A549 (cell line): Measurements from ENCODE around the gene PALM3. TPM values are rescaled to one million over a fixed set of nuclear protein-coding genes. Genes with fewer than 3 reads are reported as not detected.
"Not testable (repeated sequence)": the region's sequence is repeated elsewhere in the genome, so short reads cannot be mapped to it uniquely, and the experiment has no call there.

ENCODE experiments used
- ATAC-seq, 2 experiments: fragments of 200-7000 bp in 1 of 2; fragments of >200 bp in 1 of 2; cut with Nextera tagmentation in 1 of 2; cut with Tn5 transposase in 1 of 2; 3 replicates each; pipeline versions ENCODE4 v1.8.0 to v1.9.1; 2018 to 2020; ENCODE audit warnings: mild to moderate bottlenecking in 1 of 2, moderate library complexity in 1 of 2
- CTCF ChIA-PET: fragments of 300-600 bp; sonication (Branson Sonifier 250); formaldehyde crosslinking; extraction: SDS; loops from one replicate; lab custom pipeline; 2021; ENCODE audit warnings: antibody characterized with exemption, inconsistent platforms; lab: Yijun Ruan, JAX
- POLR2A ChIA-PET: fragments of 350-600 bp; formaldehyde crosslinking; extraction: SDS; loops from one replicate; lab custom pipeline; 2021; ENCODE audit warnings: antibody characterized with exemption, inconsistent platforms; lab: Yijun Ruan, JAX
- DNase-seq, 2 experiments: peaks; one replicate each; pipeline versions ENCODE4 v3.0.0 to v3.0.0-alpha.2; 2011 to 2016; ENCODE audit warnings: low read depth in 1 of 2, low spot score in 1 of 2
- FAIRE-seq: peaks from 2 replicates; lab custom pipeline; 2011; peaks lifted over from hg19 to GRCh38; lab: Jason Lieb, UNC
- H3K27ac ChIP-seq, 2 experiments: fragments of >200 bp; sonication (Bioruptor Twin); formaldehyde crosslinking; 3 replicates each; pipeline ENCODE4 v1.5.1; 2016 to 2017
- H3K4me1 ChIP-seq: fragments of >200 bp; sonication (Bioruptor Twin); formaldehyde crosslinking; 3 replicates; pipeline ENCODE4 v1.6.1; 2016
- H3K4me2 ChIP-seq: fragments of >200 bp; sonication (Bioruptor Twin); formaldehyde crosslinking; 3 replicates; pipeline ENCODE4 v1.6.1; 2016
- H3K4me3 ChIP-seq: fragments of >200 bp; sonication (Bioruptor Twin); formaldehyde crosslinking; 3 replicates; pipeline ENCODE4 v1.5.1; 2016
- H3K9me3 ChIP-seq: fragments of >200 bp; sonication (Bioruptor Twin); formaldehyde crosslinking; 3 replicates; pipeline ENCODE4 v1.6.1; 2016
- EP300 ChIP-seq, 2 experiments: fragments of >200 bp; sonication (Bioruptor Twin); formaldehyde crosslinking; IDR thresholded peaks; 2 replicates in 1 of 2; 3 replicates in 1 of 2; pipeline ENCODE4 v1.6.1; 2016 to 2017
- ESRRA ChIP-seq: fragments of 150-350 bp; IDR thresholded peaks from 2 replicates; pipeline ENCODE4 v1.6.1; 2014; ENCODE audit warnings: mild to moderate bottlenecking, low read length, borderline replicate concordance
- HOXB13 ChIP-seq: fragments of 250-450 bp; sonication (Bioruptor Pico); IDR thresholded peaks from 2 replicates; pipeline ENCODE4 v1.5.0; 2020; ENCODE audit warnings: low read depth, mild to moderate bottlenecking, moderate library complexity
- RAD21 ChIP-seq, 2 experiments: fragments of >200 bp in 1 of 2; sonication (Bioruptor Twin) in 1 of 2; formaldehyde crosslinking in 1 of 2; IDR thresholded peaks in 1 of 2; conservative IDR thresholded peaks in 1 of 2; 2 replicates in 1 of 2; 3 replicates in 1 of 2; pipeline ENCODE4 v1.6.1; 2012 to 2018; ENCODE audit warnings: inconsistent platforms in 1 of 2
- ZC3H11A ChIP-seq: fragments of 450-650 bp; IDR thresholded peaks from 2 replicates; pipeline ENCODE4 v1.6.1; 2014; ENCODE audit warnings: antibody characterized with exemption, mild to moderate bottlenecking
- WGBS: methylation state at CpG from one replicate; pipeline ENCODE4 v1.1.6; 2017; ENCODE audit errors: missing lambda C conversion rate; 5-methylcytosine and 5-hydroxymethylcytosine counted together
- polyA plus RNA-seq, 4 experiments: library from polyadenylated mRNA; depleted of rRNA in 3 of 4; stranded (reverse); fragments of >200 nt; fragmentation: RNase III in 1 of 4; extraction: RNeasy Plus Mini Kit Qiagen cat#74134 plus additional on column Dnase treatment in 1 of 4; gene quantifications; 2 replicates in 3 of 4; 3 replicates in 1 of 4; pipeline ENCODE4 v1.2.3, GENCODE V29; 2011 to 2017
- TF ChIP-seq, protein P1 (sequence below): fragments of >200 bp; sonication (Bioruptor Twin); formaldehyde crosslinking; IDR thresholded peaks from 3 replicates; pipeline ENCODE4 v1.5.1; 2016

Gene PALM3
- polyA plus RNA-seq, 2 of the 4 experiments (the other 2 are of a cell fraction), result 0.96 to 12.1 TPM

DNA sequence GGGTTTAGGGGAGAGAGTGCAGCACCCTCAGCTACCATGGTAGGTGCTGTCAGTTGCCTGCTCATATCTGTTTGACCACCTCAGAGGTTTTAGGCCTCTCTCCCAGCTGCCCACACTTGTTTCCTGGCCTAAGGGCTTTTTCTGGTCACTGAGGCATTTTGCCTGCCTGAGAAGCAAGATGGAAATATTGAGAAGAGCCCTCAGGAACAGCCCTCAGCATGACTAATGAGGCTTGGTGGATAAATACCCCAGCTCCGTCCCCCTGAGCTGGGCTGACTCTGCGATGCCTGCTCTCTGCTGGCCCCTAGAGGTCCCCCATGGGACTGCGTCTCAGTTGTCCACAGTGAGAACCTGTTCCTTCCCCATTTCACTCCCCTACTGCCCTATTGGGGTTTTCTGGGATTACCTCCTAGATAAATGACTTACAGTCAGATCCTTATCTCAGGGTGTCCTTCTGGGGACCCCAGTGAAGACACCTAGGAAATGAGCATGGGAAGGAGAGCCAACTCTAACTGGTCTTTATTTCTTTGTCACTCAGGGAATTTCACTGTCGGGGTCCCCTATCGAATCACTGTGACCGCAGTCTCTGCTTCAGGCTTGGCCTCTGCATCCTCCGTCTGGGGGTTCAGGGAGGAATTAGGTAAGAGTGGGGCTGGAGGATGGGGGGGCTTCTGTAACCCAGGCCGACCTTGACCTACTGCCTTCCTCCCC lies 13.3 kb downstream of the PALM3 start:
- DNase-seq, result peak; percentile 44 to 54
- no peak for FAIRE-seq
- no peak overlapping the region for H3K27ac ChIP-seq
- H3K4me1 ChIP-seq, result no peaks in the 10 kb centered on the region
- TF ChIP-seq ESRRA (no peak), RAD21 (conservative IDR thresholded peaks at IDR 0.05 in 1 of 2, IDR thresholded peaks at IDR 0.05 in 1 of 2) (peak in 1 of 2 experiments; percentile 24; a peak in 1 of 5 replicates), ZC3H11A (no peak), HOXB13 (CRISPR knock-in tag) (no peak)
- TF ChIP-seq, protein P1, sequence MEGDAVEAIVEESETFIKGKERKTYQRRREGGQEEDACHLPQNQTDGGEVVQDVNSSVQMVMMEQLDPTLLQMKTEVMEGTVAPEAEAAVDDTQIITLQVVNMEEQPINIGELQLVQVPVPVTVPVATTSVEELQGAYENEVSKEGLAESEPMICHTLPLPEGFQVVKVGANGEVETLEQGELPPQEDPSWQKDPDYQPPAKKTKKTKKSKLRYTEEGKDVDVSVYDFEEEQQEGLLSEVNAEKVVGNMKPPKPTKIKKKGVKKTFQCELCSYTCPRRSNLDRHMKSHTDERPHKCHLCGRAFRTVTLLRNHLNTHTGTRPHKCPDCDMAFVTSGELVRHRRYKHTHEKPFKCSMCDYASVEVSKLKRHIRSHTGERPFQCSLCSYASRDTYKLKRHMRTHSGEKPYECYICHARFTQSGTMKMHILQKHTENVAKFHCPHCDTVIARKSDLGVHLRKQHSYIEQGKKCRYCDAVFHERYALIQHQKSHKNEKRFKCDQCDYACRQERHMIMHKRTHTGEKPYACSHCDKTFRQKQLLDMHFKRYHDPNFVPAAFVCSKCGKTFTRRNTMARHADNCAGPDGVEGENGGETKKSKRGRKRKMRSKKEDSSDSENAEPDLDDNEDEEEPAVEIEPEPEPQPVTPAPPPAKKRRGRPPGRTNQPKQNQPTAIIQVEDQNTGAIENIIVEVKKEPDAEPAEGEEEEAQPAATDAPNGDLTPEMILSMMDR, result peak; percentile 30
- peak in 1 of 2 experiments; percentile 69; a peak in 3 of 6 replicates for ATAC-seq
- H3K4me2 ChIP-seq, result no peak overlapping the region
- 83% methylated on average over 7 of the region's 8 CpGs for WGBS
- POLR2A ChIA-PET, result no interaction called here
- CTCF ChIA-PET, result interaction anchor here (0.8 to 4.3 kb wide), 8 partner anchors 10 to 41 kb away, joined by 3 to 33 read pairs (median 4); partner anchors contain the start of genes IL27RA and MISP3
- H3K9me3 ChIP-seq, result 0 out of 3 replicates have a peak, but pooled peaks cover 3% of the 10 kb centered on the region
- H3K4me3 ChIP-seq, result no peak overlapping the region

DNA sequence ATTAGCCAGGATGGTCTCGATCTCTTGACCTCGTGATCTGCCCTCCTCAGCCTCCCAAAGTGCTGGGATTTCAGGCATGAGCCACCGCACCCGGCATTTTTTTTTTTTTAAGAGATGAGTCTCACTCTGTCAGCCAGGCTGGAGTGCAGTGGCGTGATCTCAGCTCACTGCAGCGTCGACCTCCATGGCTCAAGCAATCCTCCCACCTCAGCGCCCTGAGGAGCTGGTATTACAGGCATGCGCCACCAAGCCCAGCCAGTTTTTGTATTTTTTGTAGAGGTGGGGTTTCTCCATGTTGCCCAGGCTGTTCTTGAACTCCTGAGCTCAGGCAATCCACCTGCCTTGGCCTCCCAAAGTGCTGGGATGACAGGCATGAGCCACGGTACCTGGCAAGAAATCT lies 14.0 kb downstream of the PALM3 start:
- DNase-seq, H3K4me2 ChIP-seq, H3K4me3 ChIP-seq, POLR2A ChIA-PET, H3K9me3 ChIP-seq, H3K27ac ChIP-seq, FAIRE-seq, ATAC-seq, H3K4me1 ChIP-seq: not testable (repeated sequence)
- CTCF ChIA-PET, result interaction anchor here (0.6 to 4.3 kb wide), 9 partner anchors 11 to 459 kb away, joined by 3 to 33 read pairs (median 3); partner anchors contain the start of genes IL27RA and MISP3
- over 99% methylated on average over 10 of the region's 10 CpGs for WGBS

DNA sequence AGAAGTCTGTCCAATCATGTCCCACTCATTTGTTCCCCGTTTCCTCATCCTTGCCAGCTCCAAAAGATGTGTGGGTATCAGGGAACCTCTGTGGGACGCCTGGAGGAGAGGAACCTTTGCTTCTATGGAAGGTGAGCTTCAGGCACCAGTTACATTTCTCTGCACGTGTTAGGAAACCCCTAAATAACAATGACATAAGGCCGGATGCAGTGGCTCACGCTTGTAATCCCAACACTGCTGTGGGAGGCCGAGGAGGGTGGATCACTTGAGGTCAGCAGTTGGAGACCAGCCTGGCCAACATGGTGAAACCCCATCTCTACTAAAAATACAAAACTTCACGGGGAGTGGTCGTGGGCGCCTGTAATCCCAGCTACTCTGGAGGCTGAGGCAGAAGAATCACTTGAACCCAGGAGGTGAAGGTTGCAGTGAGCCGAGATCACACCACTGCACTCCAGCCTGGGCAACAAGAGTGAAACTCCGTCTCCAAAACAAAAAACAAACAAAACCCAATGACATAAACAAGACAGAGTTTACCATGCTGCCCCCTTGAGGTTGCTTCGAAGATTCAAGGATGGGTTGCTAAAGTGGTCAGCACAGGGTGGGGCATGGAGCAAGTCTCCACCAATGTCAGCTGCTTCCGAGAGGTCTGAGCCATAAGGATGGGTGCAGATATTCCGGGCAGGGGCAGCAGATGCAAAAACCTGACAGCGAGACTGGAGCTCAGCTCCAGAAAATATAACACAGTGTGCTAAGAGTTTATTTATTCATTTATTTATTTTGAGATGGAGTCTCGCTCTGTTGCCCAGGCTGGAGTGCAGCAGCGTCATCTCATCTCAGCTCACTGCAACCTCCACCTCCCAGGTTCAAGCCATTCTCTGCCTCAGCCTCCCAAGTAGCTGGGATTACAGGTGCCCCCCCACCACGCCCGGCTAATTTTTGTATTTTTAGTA lies 18.9 kb downstream of the PALM3 start:
- H3K4me1 ChIP-seq, FAIRE-seq, H3K27ac ChIP-seq, POLR2A ChIA-PET, H3K9me3 ChIP-seq, H3K4me3 ChIP-seq: not testable (repeated sequence)
- TF ChIP-seq, protein P1, result peak; percentile 46
- peak in 1 of 2 experiments; percentile 34; a peak in 2 of 5 replicates for TF ChIP-seq RAD21 (conservative IDR thresholded peaks at IDR 0.05 in 1 of 2, IDR thresholded peaks at IDR 0.05 in 1 of 2)
- 54% methylated on average over 14 of the region's 19 CpGs for WGBS
- ATAC-seq, result peak; percentile 96 to 97
- DNase-seq, result peak; percentile 69 to 82
- H3K4me2 ChIP-seq, result 0 out of 3 replicates have a peak overlapping the region, but pooled peaks have one; percentile 17
- CTCF ChIA-PET, result interaction anchor here (0.8 to 3.2 kb wide), 17 partner anchors 9 to 162 kb away, joined by 3 to 19 read pairs (median 4); partner anchors contain the start of gene IL27RA

DNA sequence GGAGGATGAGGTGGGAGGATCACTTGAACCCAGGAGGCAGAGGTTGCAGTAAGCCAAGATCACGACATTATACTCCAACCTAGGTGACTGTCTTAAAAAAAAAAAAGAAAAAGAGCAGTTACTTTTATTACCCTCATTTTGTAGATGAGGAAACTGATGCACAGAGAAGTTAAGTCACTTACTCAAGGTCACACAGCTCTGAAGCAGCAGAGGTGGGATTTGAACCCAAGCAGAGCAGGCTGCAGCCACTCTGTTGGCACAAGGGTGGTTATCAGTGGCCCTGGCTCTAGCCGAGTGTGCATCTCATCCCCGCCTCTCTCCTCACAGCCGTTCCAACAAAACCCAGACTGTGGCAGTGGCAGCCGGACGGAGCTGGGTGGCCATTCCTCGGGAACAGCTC lies 22.7 kb downstream of the PALM3 start:
- H3K27ac ChIP-seq, result no peak overlapping the region
- ChIA-PET CTCF (no interaction called here), POLR2A (no interaction called here)
- FAIRE-seq, result no peak
- no peak overlapping the region for H3K4me2 ChIP-seq
- WGBS, result 76% methylated on average over 7 of the region's 7 CpGs
- TF ChIP-seq EP300 (IDR thresholded peaks at IDR 0.05), result no peak
- no peak for ATAC-seq
- DNase-seq, result no peak
- no peak overlapping the region for H3K4me3 ChIP-seq
- H3K9me3 ChIP-seq, result no peaks in the 10 kb centered on the region
- no peaks in the 10 kb centered on the region for H3K4me1 ChIP-seq
